HG03095 (cell line): Measurements from ENCODE around the gene CNTFR.
A peak's percentile ranks its signal among the peaks of the same experiment; 100 is the strongest.

ENCODE experiments used
- ATAC-seq: cut with Tn5 transposase; IDR thresholded peaks from one replicate; pipeline ENCODE4 v1.9.1; 2021; ENCODE audit warnings: moderate library complexity; ENCODE audit not compliant: unreplicated experiment

CNTFR gene

GRCh38 chr9:34620061-34620994 is 30.8 kb upstream of the CNTFR start, which contains the start of gene DCTN3:
TSS of gene DCTN3 (minus strand) at chr9:34620495. CDS start at chr9:34620464, 31 bp downstream.
- peak; percentile 99 for ATAC-seq

GRCh38 chr9:34615132-34615531 is 25.6 kb upstream of the CNTFR start:
- ATAC-seq: no peak

GRCh38 chr9:34612788-34613390 is 23.4 kb upstream of the CNTFR start:
- peak; percentile 39 for ATAC-seq

GRCh38 chr9:34611811-34612787 is 22.6 kb upstream of the CNTFR start, which contains the start of gene RPP25L:
TSS of gene RPP25L (minus strand) at chr9:34612097. CDS start at chr9:34611296, 801 bp downstream.
- ATAC-seq: peak; percentile 88

GRCh38 chr9:34611251-34611810 is 21.8 kb upstream of the CNTFR start:
- ATAC-seq: no peak

GRCh38 chr9:34610434-34611206 is 21.1 kb upstream of the CNTFR start:
- ATAC-seq: no peak

- ATAC-seq: no peak
Measured at GRCh38 chr9:34607331-34607730, 17.8 kb upstream of the CNTFR start.

- no peak for ATAC-seq
Measured at GRCh38 chr9:34606905-34607304, 17.4 kb upstream of the CNTFR start.

- ATAC-seq: no peak
Measured at GRCh38 chr9:34606190-34606589, 16.7 kb upstream of the CNTFR start.

GRCh38 chr9:34603610-34604231 is 14.2 kb upstream of the CNTFR start:
- peak; percentile 68 for ATAC-seq

GRCh38 chr9:34601937-34602573 is 12.5 kb upstream of the CNTFR start:
- no peak for ATAC-seq

- no peak for ATAC-seq
Measured at GRCh38 chr9:34600908-34601307, 11.4 kb upstream of the CNTFR start.

GRCh38 chr9:34599546-34599945 is 10.0 kb upstream of the CNTFR start:
- ATAC-seq: no peak

- ATAC-seq: no peak
Measured at GRCh38 chr9:34594177-34594576, 4.7 kb upstream of the CNTFR start.

GRCh38 chr9:34592895-34593601 is 3.5 kb upstream of the CNTFR start:
- no peak for ATAC-seq

GRCh38 chr9:34591917-34592866 is 2.7 kb upstream of the CNTFR start:
- ATAC-seq: no peak
